ENCODE data around the gene BBS5.

Gene BBS5

GRCh38 chr2:169469952-169470572, 9.2 kb upstream of the BBS5 start:
- no peak overlapping the region for H3K4me3 ChIP-seq (replicated peaks; ENCODE audit: low read depth, low read length)

GRCh38 chr2:169472249-169472648, 7.0 kb upstream of the BBS5 start:
- H3K4me3 ChIP-seq (replicated peaks; ENCODE audit: low read depth, low read length): no peak overlapping the region
- no peak for DNase-seq (ENCODE audit: low read depth)

More at GRCh38 chr2:169469952-169470572, 9.2 kb upstream of the BBS5 start:
- no peak for TF ChIP-seq CTCF (IDR thresholded peaks at IDR 0.05; ENCODE audit: low read length, missing control alignments)
- no peak for DNase-seq (ENCODE audit: low read depth)

GRCh38 chr2:169476459-169476858, 2.8 kb upstream of the BBS5 start:
- peak; percentile 16 for DNase-seq (ENCODE audit: low read depth)
- H3K4me3 ChIP-seq (replicated peaks; ENCODE audit: low read depth, low read length): no peak overlapping the region
- TF ChIP-seq CTCF (IDR thresholded peaks at IDR 0.05; ENCODE audit: low read length, missing control alignments): no peak

More at GRCh38 chr2:169472249-169472648, 7.0 kb upstream of the BBS5 start:
- no peak for TF ChIP-seq CTCF (IDR thresholded peaks at IDR 0.05; ENCODE audit: low read length, missing control alignments)

GRCh38 chr2:169478339-169478738, 955 bp upstream of the BBS5 start:
- DNase-seq (ENCODE audit: low read depth): peak; percentile 90
- no peak for TF ChIP-seq CTCF (IDR thresholded peaks at IDR 0.05; ENCODE audit: low read length, missing control alignments)
- H3K4me3 ChIP-seq (replicated peaks; ENCODE audit: low read depth, low read length): no peak overlapping the region

GRCh38 chr2:169478745-169479256, 493 bp upstream of the BBS5 start:
- TF ChIP-seq CTCF (IDR thresholded peaks at IDR 0.05; ENCODE audit: low read length, missing control alignments): no peak
- no peak for DNase-seq (ENCODE audit: low read depth)
- H3K4me3 ChIP-seq (replicated peaks; ENCODE audit: low read depth, low read length): peak overlapping the region; percentile 74

GRCh38 chr2:169480079-169480465, 778 bp downstream of the BBS5 start:
- peak; percentile 24 for DNase-seq (ENCODE audit: low read depth)
- peak overlapping the region; percentile 74 for H3K4me3 ChIP-seq (replicated peaks; ENCODE audit: low read depth, low read length)
- no peak for TF ChIP-seq CTCF (IDR thresholded peaks at IDR 0.05; ENCODE audit: low read length, missing control alignments)

- no peak for TF ChIP-seq CTCF (IDR thresholded peaks at IDR 0.05; ENCODE audit: low read length, missing control alignments)
- H3K4me3 ChIP-seq (replicated peaks; ENCODE audit: low read depth, low read length): no peak overlapping the region
- DNase-seq (ENCODE audit: low read depth): no peak
Observed at GRCh38 chr2:169485650-169486138, 6.4 kb downstream of the BBS5 start.
